B cell (primary cell): Measurements from ENCODE around the gene TBX15. TPM values are rescaled to one million over a fixed set of nuclear protein-coding genes. Genes with fewer than 3 reads are reported as not detected.

Experiments used
- ATAC-seq: fragments of 200-7000 bp; cut with Tn5 transposase; one replicate; pipeline ENCODE4 v1.10.0; 2021; ENCODE audit warnings: low read depth, mild to moderate bottlenecking, moderate number of reproducible peaks, moderate library complexity
- CTCF ChIA-PET: fragments of 350-600 bp; sonication (Branson Sonifier 250); formaldehyde crosslinking; loops from one replicate; lab custom pipeline; 2021; ENCODE audit warnings: antibody characterized with exemption, inconsistent platforms; lab: Charles Lee
- POLR2A ChIA-PET: fragments of 350-600 bp; sonication (Branson Sonifier 250); formaldehyde crosslinking; loops from one replicate; lab custom pipeline; 2021; ENCODE audit warnings: antibody characterized with exemption; lab: Charles Lee
- DNase-seq: peaks from one replicate; pipeline ENCODE4 v3.0.0; 2013
- H2AFZ ChIP-seq: 2 replicates; pipeline ENCODE4 v1.6.1; 2012; ENCODE audit warnings: mild to moderate bottlenecking, low read depth, low read length; ENCODE audit not compliant: insufficient read depth, poor library complexity, severe bottlenecking
- H3K27ac ChIP-seq, 2 donors: 1 replicate in 1 of 2; 2 replicates in 1 of 2; pipeline ENCODE4 v1.5.1; 2012 to 2013; ENCODE audit warnings: low read length in 2 of 2, mild to moderate bottlenecking in 2 of 2, moderate library complexity in 1 of 2
- H3K27me3 ChIP-seq, 4 experiments: fragments of 200-600 bp in 1 of 4; sonication (generic) in 1 of 4; replicated peaks in 1 of 4; 1 replicate in 2 of 4; 2 replicates in 2 of 4; pipeline versions ENCODE4 v1.6.1 to v1.7.0; 2013 to 2016; ENCODE audit warnings: low read length in 3 of 4, mild to moderate bottlenecking in 2 of 4, mixed read lengths in 1 of 4, moderate library complexity in 1 of 4; ENCODE audit not compliant: insufficient read depth in 4 of 4, control insufficient read depth in 3 of 4; ENCODE audit errors: control extremely low read depth in 1 of 4
- H3K36me3 ChIP-seq, 2 experiments: replicated peaks in 1 of 2; 1 replicate in 1 of 2; 2 replicates in 1 of 2; pipeline versions ENCODE4 v1.6.1 to v1.7.1; 2013; ENCODE audit warnings: low read length in 1 of 2; ENCODE audit not compliant: insufficient read depth in 2 of 2, control insufficient read depth in 1 of 2; ENCODE audit errors: control extremely low read depth in 1 of 2, extremely low read depth in 1 of 2
- H3K4me1 ChIP-seq, 2 donors: fragments of 200-600 bp in 1 of 2; sonication (generic) in 1 of 2; 1 replicate in 1 of 2; 2 replicates in 1 of 2; pipeline versions ENCODE4 v1.5.1 to v1.6.1; 2013 to 2017; ENCODE audit warnings: low read length in 2 of 2; ENCODE audit not compliant: control insufficient read depth in 2 of 2, insufficient read depth in 2 of 2
- H3K4me2 ChIP-seq: replicated peaks from 2 replicates; pipeline ENCODE3; 2012; ENCODE audit warnings: mild to moderate bottlenecking, low read depth, low read length; ENCODE audit not compliant: poor library complexity, severe bottlenecking
- H3K4me3 ChIP-seq, 5 experiments: fragments of 200-600 bp in 1 of 5; sonication (generic) in 1 of 5; 1 replicate in 3 of 5; 2 replicates in 2 of 5; pipeline versions ENCODE4 v1.5.1 to v1.7.0; 2011 to 2016; ENCODE audit warnings: low read length in 4 of 5, mild to moderate bottlenecking in 4 of 5, low read depth in 2 of 5, control low read depth in 1 of 5, moderate library complexity in 1 of 5; ENCODE audit not compliant: insufficient read depth in 1 of 5; ENCODE audit errors: control extremely low read depth in 1 of 5, extremely low read depth in 1 of 5
- H3K79me2 ChIP-seq: fragments of 200-600 bp; sonication (generic); one replicate; pipeline ENCODE4 v1.6.0; 2016; ENCODE audit warnings: low read length; ENCODE audit not compliant: control insufficient read depth, insufficient read depth
- H3K9ac ChIP-seq: fragments of 200-600 bp; sonication (generic); 2 replicates; pipeline ENCODE4 v1.6.1; 2017; ENCODE audit warnings: mild to moderate bottlenecking, low read length, moderate library complexity
- H3K9me3 ChIP-seq, 3 donors: one replicate each; pipeline versions ENCODE4 v1.6.1 to v1.7.1; 2013; ENCODE audit warnings: low read length in 2 of 3; ENCODE audit not compliant: control insufficient read depth in 2 of 3, insufficient read depth in 1 of 3; ENCODE audit errors: control extremely low read depth in 1 of 3
- H4K20me1 ChIP-seq: 2 replicates; pipeline ENCODE4 v1.6.0; 2012; ENCODE audit warnings: mild to moderate bottlenecking, low read length; ENCODE audit not compliant: insufficient read depth, control insufficient read depth, poor library complexity, severe bottlenecking
- H3K27ac Mint-ChIP-seq: one replicate; pipeline ENCODE4 v1.8.0; 2021; ENCODE audit warnings: mixed read lengths
- H3K27me3 Mint-ChIP-seq: one replicate; pipeline ENCODE4 v1.8.0; 2021; ENCODE audit warnings: mixed read lengths
- H3K4me1 Mint-ChIP-seq: one replicate; pipeline ENCODE4 v1.8.0; 2021; ENCODE audit warnings: mixed read lengths
- H3K4me3 Mint-ChIP-seq: one replicate; pipeline ENCODE4 v1.8.0; 2021; ENCODE audit warnings: mixed read lengths
- H3K9me3 Mint-ChIP-seq: one replicate; pipeline ENCODE4 v1.8.0; 2022; ENCODE audit warnings: mixed read lengths; ENCODE audit not compliant: insufficient read depth
- CTCF ChIP-seq: fragments of 200-600 bp; IDR thresholded peaks from one replicate; pipeline ENCODE4 v1.8.0; 2022; ENCODE audit warnings: antibody characterized with exemption, mild to moderate bottlenecking
- EZH2 ChIP-seq: IDR thresholded peaks from 2 replicates; pipeline ENCODE4 v1.6.1; 2012; ENCODE audit warnings: borderline replicate concordance, low read depth, mild to moderate bottlenecking, moderate library complexity, low read length; ENCODE audit not compliant: insufficient read depth, poor library complexity, severe bottlenecking
- WGBS: methylation state at CpG from one replicate; pipeline ENCODE4 v1.1.5; 2013; ENCODE audit warnings: missing lambda C conversion rate; ENCODE audit not compliant: insufficient coverage; 5-methylcytosine and 5-hydroxymethylcytosine counted together
- intact Hi-C: fragments of 100-400 bp; cut with micrococcal nuclease; formaldehyde crosslinking; loops from one replicate; pipeline ENCODE4 v1.10.0; 2022
- polyA plus RNA-seq: library from polyadenylated mRNA; depleted of rRNA; stranded (reverse); fragments of >200 nt; gene quantifications from 2 replicates; pipeline ENCODE4 v1.2.3, GENCODE V29; 2012
- total RNA-seq, 2 donors: library from RNA; stranded (reverse); fragments of 120-200 nt in 1 of 2; gene quantifications; 1 replicate in 1 of 2; 2 replicates in 1 of 2; pipeline versions ENCODE4 v1.2.3 to v1.2.4, GENCODE V29; 2013 to 2022

TBX15 gene
- total and polyA plus RNA-seq, 2 donors (not counting 1 experiment from before 2014, with no cell fraction given) = 0.03 to 0.15 TPM

- ChIA-PET POLR2A (no interaction called here), CTCF (no interaction called here)
- no peak overlapping the region for H3K4me3 ChIP-seq
- H3K27ac Mint-ChIP-seq = no peak overlapping the region
- ATAC-seq (no peak), DNase-seq (no peak)
- H3K36me3 ChIP-seq = no peaks in the 10 kb centered on the region
- H3K4me1 Mint-ChIP-seq = no peaks in the 10 kb centered on the region
- no peaks in the 10 kb centered on the region for H3K4me1 ChIP-seq
- intact Hi-C loops = no loop called here
- no peaks in the 10 kb centered on the region for H3K9me3 ChIP-seq
- WGBS = 74% methylated on average over 3 of the region's 4 CpGs
- H3K4me2 ChIP-seq = no peak overlapping the region
- no peaks in the 10 kb centered on the region for H3K9me3 Mint-ChIP-seq
- H3K9ac ChIP-seq = no peak overlapping the region
- H2AFZ ChIP-seq = no peak overlapping the region
- H3K27me3 Mint-ChIP-seq = no peaks in the 10 kb centered on the region
- H3K4me3 Mint-ChIP-seq = no peak overlapping the region
- H4K20me1 ChIP-seq = no peaks in the 10 kb centered on the region
- TF ChIP-seq EZH2 = no peak
- no peaks in the 10 kb centered on the region for H3K79me2 ChIP-seq
- no peaks in the 10 kb centered on the region for H3K27me3 ChIP-seq
- H3K27ac ChIP-seq = no peak overlapping the region
These were observed 109.5 kb downstream of the TBX15 start for GRCh38 chr1:118878661-118879060.

- no peaks in the 10 kb centered on the region for H3K9me3 Mint-ChIP-seq
- TF ChIP-seq CTCF (no peak), EZH2 (no peak)
- no peak overlapping the region for H3K9ac ChIP-seq
- intact Hi-C loops = no loop called here
- no peaks in the 10 kb centered on the region for H3K4me1 ChIP-seq
- CTCF ChIA-PET = no interaction called here
- H3K4me2 ChIP-seq = no peak overlapping the region
- H4K20me1 ChIP-seq = no peaks in the 10 kb centered on the region
- DNase-seq (no peak), ATAC-seq (no peak)
- H3K79me2 ChIP-seq = no peaks in the 10 kb centered on the region
- H3K27ac Mint-ChIP-seq = no peak overlapping the region
- no peak overlapping the region for H3K27ac ChIP-seq
- WGBS = no CpG with 5 or more reads among the region's 3 CpGs
- no peaks in the 10 kb centered on the region for H3K27me3 Mint-ChIP-seq
- H3K36me3 ChIP-seq = no peaks in the 10 kb centered on the region
- H3K27me3 ChIP-seq = no peaks in the 10 kb centered on the region
- H3K4me1 Mint-ChIP-seq = no peaks in the 10 kb centered on the region
- H3K4me3 ChIP-seq = no peak overlapping the region
- no peaks in the 10 kb centered on the region for H3K9me3 ChIP-seq
- no peak overlapping the region for H2AFZ ChIP-seq
- POLR2A ChIA-PET = no interaction called here
- H3K4me3 Mint-ChIP-seq = no peak overlapping the region
These were observed 110.3 kb downstream of the TBX15 start for GRCh38 chr1:118877668-118878396.
